GM12874 (cell line): Measurements from ENCODE around the gene TP73.

Experiments
- TF ChIP-seq, protein P1 (sequence below): IDR thresholded peaks from 2 replicates; pipeline ENCODE4 v1.5.1; 2011; ENCODE audit warnings: low read depth, mild to moderate bottlenecking, control low read depth, low read length, moderate library complexity; ENCODE audit not compliant: insufficient read depth

TP73 gene

DNA sequence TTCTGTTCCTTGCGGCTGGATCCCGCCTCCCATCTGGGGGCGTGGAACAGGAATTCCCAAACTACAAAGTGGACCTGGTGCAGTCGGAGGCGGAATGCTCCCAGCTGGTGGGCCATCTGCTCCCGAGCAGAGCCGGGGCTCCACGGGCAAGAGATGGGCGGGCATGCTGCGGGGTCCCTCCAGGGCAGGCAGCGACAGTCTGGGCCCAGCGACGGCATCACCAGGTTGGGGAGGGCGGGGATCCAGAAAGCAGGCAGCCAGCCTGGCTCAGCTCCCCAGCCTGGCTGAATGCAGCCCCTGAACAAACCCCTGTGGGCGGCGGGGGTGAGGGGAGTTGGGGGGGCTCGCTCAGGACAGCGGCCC lies 44.6 kb upstream of the TP73 start:
- TF ChIP-seq, protein P1, sequence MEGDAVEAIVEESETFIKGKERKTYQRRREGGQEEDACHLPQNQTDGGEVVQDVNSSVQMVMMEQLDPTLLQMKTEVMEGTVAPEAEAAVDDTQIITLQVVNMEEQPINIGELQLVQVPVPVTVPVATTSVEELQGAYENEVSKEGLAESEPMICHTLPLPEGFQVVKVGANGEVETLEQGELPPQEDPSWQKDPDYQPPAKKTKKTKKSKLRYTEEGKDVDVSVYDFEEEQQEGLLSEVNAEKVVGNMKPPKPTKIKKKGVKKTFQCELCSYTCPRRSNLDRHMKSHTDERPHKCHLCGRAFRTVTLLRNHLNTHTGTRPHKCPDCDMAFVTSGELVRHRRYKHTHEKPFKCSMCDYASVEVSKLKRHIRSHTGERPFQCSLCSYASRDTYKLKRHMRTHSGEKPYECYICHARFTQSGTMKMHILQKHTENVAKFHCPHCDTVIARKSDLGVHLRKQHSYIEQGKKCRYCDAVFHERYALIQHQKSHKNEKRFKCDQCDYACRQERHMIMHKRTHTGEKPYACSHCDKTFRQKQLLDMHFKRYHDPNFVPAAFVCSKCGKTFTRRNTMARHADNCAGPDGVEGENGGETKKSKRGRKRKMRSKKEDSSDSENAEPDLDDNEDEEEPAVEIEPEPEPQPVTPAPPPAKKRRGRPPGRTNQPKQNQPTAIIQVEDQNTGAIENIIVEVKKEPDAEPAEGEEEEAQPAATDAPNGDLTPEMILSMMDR, result no peak

DNA sequence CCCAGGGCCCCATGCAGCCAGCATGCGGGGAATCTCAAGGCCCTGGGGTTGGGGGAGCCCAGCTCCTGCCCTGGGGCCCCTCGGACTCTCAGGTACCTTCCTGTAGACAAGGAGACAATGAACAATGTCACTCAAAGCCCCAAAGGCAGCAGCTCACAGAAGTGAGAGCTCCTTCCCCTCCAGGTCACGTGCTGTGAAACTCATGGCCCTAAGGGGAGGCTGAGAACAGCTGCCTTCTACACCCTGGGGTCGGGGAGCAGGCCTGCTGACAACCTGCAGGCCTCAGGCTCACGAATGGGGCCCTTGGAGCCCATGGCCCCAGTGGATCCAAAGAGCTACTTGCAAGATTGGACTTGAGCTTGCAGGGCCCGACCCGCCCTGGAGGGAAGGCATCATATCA lies 44.2 kb upstream of the TP73 start:
- TF ChIP-seq, protein P1, result no peak

DNA sequence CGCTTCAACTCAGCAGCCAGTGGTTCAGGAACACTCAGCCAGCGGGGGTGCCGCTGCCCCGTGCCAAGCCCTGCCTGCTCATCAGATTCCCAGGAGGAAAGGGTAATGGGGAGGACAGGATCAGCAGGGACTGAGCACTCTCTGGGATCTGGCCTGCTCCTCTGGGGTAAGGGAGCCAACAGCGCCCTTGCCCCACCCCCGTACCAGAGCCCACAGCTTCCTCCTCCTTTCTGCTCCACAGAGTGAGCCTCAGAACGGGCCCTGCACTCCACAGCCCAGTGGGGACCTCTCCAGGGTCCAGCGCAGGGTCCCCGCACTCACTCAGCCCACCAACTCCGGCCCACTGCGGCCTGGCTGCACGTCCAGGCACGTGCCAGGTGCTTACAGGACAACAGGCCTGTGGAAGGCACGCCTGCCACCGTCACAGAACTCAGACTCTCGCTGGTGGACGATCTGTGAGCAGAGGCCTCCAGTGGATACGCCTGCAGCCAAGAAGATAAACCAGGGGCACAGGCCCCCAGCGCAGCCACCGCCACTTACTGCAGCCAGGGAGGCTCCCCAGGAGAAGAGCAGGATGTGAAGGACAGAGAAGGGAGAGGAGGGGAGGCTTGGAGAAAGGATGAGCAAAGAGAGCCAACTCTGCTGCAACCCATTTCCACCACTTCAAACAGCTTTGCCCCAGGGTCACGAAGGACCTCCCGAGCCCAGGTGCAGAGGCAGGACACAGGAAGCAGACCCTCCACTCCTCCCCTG lies 43.1 kb upstream of the TP73 start:
- TF ChIP-seq, protein P1, result no peak

DNA sequence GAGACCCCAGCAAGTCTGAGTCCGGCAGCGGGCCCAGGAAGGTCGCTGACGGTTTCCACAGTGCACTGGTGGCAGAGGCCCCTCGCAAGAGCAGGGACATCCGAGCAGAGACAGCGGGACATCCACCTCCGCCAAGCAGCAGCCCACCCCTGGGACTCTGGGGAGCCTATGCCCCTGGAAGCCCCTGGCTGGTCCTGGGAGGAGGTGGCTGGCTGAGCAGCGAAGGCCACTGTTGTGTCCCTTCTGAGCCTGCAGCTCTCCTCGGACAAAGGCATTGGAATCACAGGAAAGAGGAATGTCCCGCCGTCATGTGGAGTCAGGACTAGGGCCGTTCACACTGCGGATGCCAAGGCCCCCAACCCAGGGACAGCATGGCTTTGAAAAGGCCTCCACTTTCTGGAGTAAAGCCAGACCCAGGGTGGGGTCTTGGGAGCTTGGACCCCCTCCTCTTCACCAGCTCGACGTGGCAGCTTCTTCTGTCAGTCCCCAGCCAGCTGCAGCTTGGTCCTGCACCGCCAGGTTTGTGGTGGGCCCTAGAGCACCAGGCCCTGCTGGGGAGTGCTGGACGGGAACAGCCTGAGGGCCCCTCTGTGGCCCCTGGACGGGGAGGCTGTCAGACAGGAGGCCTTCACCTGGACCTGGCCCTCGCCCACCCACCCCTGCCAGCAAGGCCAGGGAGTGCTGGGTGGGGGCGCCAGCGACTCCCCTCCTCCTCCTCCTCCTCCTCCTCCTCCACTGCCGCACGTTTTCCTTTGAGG lies 42.4 kb upstream of the TP73 start:
- TF ChIP-seq, protein P1, result no peak

DNA sequence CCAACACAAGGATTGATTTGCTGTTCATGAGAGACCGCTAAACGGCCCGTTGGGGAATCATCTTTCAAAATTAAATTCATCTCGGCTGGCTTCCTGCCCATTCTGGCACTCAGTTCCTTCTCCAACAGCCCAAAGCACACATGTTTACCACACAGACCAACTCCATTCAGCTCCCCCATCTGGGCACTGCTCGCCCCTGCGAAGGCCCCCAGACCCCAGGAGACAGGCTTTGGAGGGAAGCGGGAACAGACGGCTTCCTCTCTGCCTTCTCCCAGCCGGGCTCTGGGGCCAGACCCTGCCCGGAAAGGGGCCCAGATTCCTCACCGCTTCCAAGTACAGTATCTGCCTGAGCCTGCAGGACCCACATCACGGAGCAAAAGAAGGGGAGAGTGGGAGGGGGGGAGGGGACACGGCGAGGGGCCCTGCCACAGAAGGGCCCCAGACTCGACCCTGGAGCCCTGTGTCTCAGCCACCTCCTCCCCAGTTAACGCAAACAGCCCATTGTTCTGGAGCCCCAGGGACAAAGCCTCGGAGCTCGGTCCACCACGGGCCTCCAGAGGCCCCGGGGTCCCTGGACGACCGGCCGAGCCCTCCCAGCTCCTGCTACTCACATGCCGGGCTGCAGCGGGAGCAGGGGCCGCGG lies 41.7 kb upstream of the TP73 start:
- TF ChIP-seq, protein P1, result no peak

DNA sequence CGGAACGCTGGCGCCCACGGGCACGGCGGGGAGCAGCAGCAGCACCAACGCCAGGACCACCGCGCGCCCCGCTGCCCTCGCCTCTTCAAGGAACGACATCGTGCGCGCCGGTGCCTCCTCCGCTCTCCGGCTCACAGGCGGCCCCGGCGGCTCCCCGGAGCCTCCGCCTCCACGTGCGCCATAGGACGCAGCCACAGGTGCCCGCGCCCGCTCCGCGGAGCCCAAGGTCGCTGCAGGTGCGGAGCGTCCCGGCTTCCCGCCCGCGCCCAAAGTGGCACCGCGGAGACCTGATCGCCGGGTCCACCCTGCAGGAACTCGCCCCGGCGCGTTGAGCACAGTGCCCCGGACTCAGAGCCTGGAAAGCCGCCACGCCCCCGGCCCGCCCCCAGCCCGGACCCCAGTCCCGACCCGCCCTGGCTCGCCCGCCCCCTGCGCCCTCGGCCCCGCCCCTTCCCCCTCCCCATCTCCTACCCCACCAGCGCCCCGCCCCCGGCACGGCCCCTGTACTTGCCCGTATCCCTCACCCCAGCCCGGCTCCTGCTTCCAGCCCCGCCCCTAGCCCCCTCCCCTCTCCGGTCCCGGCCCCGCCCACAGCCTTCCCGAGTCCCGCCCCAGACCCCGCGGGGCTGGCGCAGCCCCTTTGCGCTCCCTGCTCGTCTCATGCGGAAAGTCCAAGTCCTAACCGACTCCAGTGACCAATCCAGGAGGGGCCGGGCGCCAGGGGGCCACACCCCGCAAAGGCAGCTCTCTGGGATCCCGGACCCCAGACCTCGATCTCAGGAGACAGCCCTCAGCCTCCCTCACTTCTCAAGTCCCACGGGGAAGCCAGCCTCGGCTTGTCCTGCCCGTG lies 40.9 kb upstream of the TP73 start, which contains the start of gene MEGF6:
MEGF6 (minus strand) TSS at position 339 of the 850 bp plus-strand sequence; CDS start at position 99, 240 bp downstream.
- TF ChIP-seq, protein P1, result no peak
